Right atrium auricular region (tissue), 2 donors: ENCODE results near the gene SHD. TPM values are rescaled to one million over a fixed set of nuclear protein-coding genes. Genes with fewer than 3 reads are reported as not detected.
"Not testable (repeated sequence)": the region's sequence is repeated elsewhere in the genome, so short reads cannot be mapped to it uniquely, and the experiment has no call there.

Source experiments
- DNase-seq: peaks from one replicate; pipeline ENCODE4 v3.0.0-alpha.2; 2019; ENCODE audit warnings: low spot score
- H3K27ac ChIP-seq, 2 donors: fragments of 200-600 bp; sonication (generic); 1 replicate in 1 of 2; 2 replicates in 1 of 2; pipeline ENCODE4 v1.5.1; 2016 to 2019
- H3K27me3 ChIP-seq, 2 donors: fragments of 200-600 bp; sonication (generic); one replicate each; pipeline versions ENCODE4 v1.5.1 to v1.6.0; 2017 to 2019
- H3K36me3 ChIP-seq: fragments of 200-600 bp; sonication (generic); one replicate; pipeline ENCODE4 v1.5.1; 2016
- H3K4me1 ChIP-seq, 2 donors: fragments of 200-600 bp; sonication (generic); one replicate each; pipeline versions ENCODE4 v1.5.1 to v1.6.0; 2017 to 2019
- H3K4me3 ChIP-seq, 2 donors: fragments of 200-600 bp; sonication (generic); 1 replicate in 1 of 2; 2 replicates in 1 of 2; pipeline ENCODE4 v1.5.1; 2017 to 2019; ENCODE audit warnings: mild to moderate bottlenecking in 1 of 2, moderate library complexity in 1 of 2
- H3K9me3 ChIP-seq, 2 donors: fragments of 200-600 bp; sonication (generic); one replicate each; pipeline ENCODE4 v1.5.1; 2019
- total RNA-seq, 2 donors: library from RNA; depleted of rRNA; stranded (reverse); fragments of >200 nt; gene quantifications; one replicate each; pipeline ENCODE4 v1.1.0, GENCODE V29; 2016
- TF ChIP-seq, protein P1 (sequence below), 2 donors: fragments of 200-600 bp; sonication (generic); IDR thresholded peaks; one replicate each; pipeline ENCODE4 v1.5.1; 2019; ENCODE audit warnings: antibody characterized with exemption in 2 of 2

SHD gene
- total RNA-seq, 2 donors from 2014 or later: 24.2 to 24.6 TPM

DNA sequence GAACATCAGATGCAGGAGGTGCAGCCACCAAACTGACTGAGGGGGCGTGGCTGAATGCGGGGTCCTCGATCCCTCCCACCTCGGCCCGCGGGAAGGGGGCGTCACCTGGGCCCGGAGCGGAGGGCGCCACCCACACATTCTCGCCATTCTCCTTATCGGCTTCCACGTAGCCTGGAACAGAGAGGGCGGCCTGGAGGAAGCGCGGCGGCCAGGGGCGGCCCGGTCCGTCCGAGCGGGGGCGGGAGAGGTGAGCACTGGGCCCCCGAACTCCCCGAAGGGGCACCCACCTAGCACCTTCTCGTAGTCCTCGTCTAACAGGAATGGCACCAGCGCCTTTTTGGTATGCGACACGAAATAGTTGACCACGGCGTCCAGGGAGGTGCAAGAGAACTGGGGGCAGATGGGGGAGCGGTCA, 47.8 kb downstream of the SHD start:
- TF ChIP-seq, protein P1, sequence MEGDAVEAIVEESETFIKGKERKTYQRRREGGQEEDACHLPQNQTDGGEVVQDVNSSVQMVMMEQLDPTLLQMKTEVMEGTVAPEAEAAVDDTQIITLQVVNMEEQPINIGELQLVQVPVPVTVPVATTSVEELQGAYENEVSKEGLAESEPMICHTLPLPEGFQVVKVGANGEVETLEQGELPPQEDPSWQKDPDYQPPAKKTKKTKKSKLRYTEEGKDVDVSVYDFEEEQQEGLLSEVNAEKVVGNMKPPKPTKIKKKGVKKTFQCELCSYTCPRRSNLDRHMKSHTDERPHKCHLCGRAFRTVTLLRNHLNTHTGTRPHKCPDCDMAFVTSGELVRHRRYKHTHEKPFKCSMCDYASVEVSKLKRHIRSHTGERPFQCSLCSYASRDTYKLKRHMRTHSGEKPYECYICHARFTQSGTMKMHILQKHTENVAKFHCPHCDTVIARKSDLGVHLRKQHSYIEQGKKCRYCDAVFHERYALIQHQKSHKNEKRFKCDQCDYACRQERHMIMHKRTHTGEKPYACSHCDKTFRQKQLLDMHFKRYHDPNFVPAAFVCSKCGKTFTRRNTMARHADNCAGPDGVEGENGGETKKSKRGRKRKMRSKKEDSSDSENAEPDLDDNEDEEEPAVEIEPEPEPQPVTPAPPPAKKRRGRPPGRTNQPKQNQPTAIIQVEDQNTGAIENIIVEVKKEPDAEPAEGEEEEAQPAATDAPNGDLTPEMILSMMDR (IDR thresholded peaks at IDR 0.05): no peak
- Histone ChIP-seq H3K27me3 (no peaks in the 10 kb centered on the region), H3K4me3 (peak overlapping the region in 1 of 2 donors; percentile 56), H3K36me3 (no peaks in the 10 kb centered on the region), H3K27ac (no peak overlapping the region), H3K4me1 (peaks cover 0 to 24% of the 10 kb centered on the region in 2 donors), H3K9me3 (no peaks in the 10 kb centered on the region)
- DNase-seq: no peak

DNA sequence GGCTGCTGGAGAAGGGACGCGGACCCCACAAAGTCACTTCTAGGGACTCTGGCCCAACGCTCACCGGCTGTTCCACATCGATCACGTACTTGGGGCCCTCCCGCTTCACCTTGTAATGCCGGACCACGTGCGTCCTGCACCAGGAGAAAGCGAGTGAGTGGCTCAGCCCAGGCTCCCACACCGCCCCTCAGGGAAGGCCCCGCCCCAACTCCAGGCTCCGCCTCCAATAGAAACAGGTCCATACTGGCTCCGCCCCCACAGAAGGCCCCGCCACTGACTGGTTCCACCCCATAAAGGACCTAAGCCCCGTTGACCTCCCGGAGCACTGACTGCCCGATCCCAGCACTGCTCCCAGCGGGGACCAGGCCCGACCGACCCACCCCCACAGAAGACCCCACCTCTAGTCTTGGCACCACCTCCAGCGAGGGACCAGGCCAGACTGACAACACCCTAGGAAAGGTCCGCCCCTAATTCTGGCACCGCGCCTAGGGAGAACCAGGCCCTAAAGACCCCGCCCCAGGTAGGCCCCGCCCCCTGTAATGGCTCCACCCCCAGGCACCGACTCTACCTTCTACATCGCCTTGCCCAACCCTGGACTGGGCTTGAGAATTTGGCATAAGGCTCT, 48.3 kb downstream of the SHD start:
- Histone ChIP-seq H3K4me3 (peak overlapping the region; percentile 52 to 56), H3K36me3 (no peaks in the 10 kb centered on the region), H3K4me1 (peaks cover 0 to 24% of the 10 kb centered on the region in 2 donors), H3K9me3 (no peaks in the 10 kb centered on the region), H3K27me3 (no peaks in the 10 kb centered on the region), H3K27ac (peak overlapping the region; percentile 57 to 69)
- TF ChIP-seq, protein P1 (IDR thresholded peaks at IDR 0.05): no peak
- peak; percentile 85 for DNase-seq

DNA sequence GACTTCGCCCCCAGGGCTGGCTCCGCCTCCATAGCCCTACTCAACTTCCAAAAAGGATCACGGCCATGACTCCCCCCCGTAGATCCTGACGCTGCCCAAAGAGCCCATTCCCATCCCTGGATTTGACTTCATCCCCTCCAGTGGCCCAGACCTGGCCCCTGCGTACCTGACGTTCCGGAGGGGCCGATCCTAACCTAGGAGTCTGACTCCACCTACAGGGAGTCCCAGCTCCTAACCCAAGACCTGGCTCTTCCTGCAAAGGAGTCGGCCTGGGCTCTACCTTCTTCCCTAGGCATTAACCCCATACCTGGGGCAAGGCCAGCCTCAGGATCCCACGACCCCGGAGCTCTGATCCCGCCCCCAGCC, 48.8 kb downstream of the SHD start:
- Histone ChIP-seq H3K36me3 (no peaks in the 10 kb centered on the region), H3K9me3 (no peaks in the 10 kb centered on the region), H3K27me3 (no peaks in the 10 kb centered on the region), H3K4me1 (peaks cover 0 to 24% of the 10 kb centered on the region in 2 donors), H3K4me3 (peak overlapping the region; percentile 52 to 56), H3K27ac (peak overlapping the region; percentile 57 to 69)
- TF ChIP-seq, protein P1 (IDR thresholded peaks at IDR 0.05): no peak
- DNase-seq: no peak

DNA sequence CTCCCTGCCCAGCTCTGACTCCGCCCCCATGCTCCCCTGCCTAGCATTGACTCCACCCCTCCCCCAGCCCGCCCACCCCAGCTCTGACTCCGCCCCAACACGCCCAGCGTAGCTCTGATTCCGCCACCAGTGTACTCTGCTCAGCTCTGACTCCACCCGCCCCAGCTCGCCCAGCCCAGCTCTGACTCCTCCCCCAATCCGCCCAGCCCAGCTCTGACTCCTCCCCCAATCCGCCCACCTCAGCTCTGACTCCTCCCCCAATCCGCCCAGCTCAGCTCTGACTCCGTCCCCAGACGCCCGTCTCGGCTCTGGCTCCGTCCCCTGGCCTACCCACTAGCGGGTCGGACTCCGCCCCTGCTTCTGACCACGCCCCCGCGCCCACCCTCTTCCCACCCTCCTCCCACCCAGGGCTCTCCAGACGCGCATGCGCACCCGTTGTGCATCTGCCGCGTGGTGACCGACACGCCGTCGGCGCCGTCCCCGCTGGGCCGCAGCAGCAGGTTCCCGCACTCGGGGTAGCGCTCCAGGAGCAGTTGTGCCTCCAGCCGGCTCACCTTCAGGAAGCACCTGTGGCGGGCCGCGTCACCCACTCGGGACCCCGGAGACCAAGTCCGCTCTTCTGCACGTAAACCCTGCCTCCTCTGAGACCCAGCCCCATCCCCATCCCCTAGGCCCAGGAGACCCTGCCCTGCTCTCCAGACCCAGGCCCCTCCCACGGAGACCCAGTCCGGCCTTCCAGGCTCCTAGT, 49.4 kb downstream of the SHD start:
- peak overlapping the region; percentile 57 to 69 for H3K27ac ChIP-seq
- peak overlapping the region; percentile 52 to 56 for H3K4me3 ChIP-seq
- H3K27me3 ChIP-seq: no peaks in the 10 kb centered on the region
- TF ChIP-seq, protein P1 (IDR thresholded peaks at IDR 0.05): no peak
- no peaks in the 10 kb centered on the region for H3K36me3 ChIP-seq
- DNase-seq: peak; percentile 96
- no peaks in the 10 kb centered on the region for H3K9me3 ChIP-seq
- H3K4me1 ChIP-seq: peaks cover 0 to 24% of the 10 kb centered on the region in 2 donors

DNA sequence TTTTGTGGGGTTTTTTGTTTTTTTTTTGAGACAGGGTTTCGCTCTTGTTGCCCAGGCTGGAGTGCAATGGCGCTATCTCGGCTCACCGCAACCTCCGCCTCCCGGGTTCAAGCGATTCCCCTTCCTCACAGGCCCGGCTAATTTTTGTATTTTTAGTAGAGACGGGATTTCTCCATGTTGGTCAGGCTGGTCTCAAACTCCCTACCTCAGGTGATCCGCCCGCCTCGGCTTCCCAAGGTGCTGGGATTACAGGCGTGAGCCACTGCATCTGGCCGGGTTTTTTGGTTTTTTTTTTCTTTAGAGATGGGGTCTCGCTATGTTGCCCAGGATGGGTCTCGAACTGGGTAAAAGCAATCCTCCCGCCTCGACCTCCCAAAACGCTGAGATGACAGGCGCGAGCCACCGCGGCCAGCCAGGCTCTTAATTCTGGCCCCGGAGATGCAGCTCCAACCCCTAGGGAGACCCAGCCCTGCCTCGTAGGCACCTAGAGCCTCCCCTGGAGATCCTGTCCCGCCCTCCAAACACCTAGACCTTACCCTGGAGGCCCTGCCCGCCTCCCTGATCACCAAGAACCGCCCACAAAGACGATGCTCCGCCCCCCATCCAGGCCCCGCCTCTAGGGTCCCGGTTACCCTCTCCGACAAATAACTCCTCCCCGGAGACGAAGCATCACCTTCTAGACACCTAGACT, 50.1 kb downstream of the SHD start:
- DNase-seq, H3K27me3 ChIP-seq, H3K9me3 ChIP-seq, H3K36me3 ChIP-seq: not testable (repeated sequence)
- peaks cover 0 to 24% of the 10 kb centered on the region in 2 donors for H3K4me1 ChIP-seq
- peak overlapping the region; percentile 39 to 56 for H3K4me3 ChIP-seq
- H3K27ac ChIP-seq: peak overlapping the region; percentile 32 to 35

DNA sequence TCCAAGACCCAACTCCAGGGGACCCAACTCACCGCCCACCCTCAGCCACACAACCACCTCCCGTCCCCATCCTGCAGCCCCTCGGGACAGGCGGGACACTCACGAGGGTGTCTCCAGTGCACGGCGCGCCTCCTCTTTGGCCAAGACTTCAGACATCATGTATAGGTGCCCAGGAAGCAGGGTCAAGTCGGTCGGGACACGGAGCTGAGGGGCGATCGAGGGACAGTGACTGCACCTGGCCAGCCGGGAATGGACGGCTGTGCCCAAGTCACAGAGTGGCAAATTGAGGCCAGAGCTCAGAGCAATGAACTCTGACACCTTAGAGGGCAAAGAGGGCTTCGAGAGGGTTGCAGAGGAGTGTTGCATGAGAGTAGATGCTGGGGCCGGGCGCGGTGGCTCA, 50.8 kb downstream of the SHD start:
- Histone ChIP-seq H3K36me3 (no peaks in the 10 kb centered on the region), H3K4me3 (no peak overlapping the region), H3K27me3 (no peaks in the 10 kb centered on the region), H3K9me3 (no peaks in the 10 kb centered on the region), H3K4me1 (peaks cover 0 to 24% of the 10 kb centered on the region in 2 donors), H3K27ac (no peak overlapping the region)
- no peak for DNase-seq
- TF ChIP-seq, protein P1 (IDR thresholded peaks at IDR 0.05): no peak
